ENCODE measurements around the gene ASB3. TPM values are rescaled to one million over a fixed set of nuclear protein-coding genes. Genes with fewer than 3 reads are reported as not detected.

The ASB3 gene
- total and polyA plus RNA-seq, 9 donors, result 9.6 to 24.8 (median 19.0) TPM

DNA sequence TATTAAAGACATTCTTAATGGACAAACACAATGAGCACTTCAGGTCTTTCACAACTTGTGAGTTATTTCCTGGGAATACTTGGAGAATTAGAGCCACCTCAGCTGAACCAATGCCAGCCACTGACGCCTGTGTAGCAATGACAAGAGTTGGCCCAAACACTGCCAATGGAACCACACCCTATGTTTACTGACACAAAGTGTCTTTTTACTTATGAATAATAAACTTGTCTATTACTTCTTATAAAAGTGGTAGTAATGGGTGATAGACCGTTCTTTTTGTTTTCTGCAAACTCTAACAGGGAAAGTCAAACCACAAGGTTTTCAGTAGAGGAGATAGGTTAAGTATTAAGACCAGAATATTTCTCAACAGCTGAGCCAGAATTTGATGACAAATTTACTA is 31.6 kb downstream of the ASB3 start:
- intact Hi-C loops (cut with DNase I), result no loop called here
- no peak overlapping the region for H3K27ac ChIP-seq
- TF ChIP-seq EP300 (IDR thresholded peaks at IDR 0.05) (no peak), POLR2A (IDR thresholded peaks at IDR 0.05) (no peak)
- TF ChIP-seq, protein P1, sequence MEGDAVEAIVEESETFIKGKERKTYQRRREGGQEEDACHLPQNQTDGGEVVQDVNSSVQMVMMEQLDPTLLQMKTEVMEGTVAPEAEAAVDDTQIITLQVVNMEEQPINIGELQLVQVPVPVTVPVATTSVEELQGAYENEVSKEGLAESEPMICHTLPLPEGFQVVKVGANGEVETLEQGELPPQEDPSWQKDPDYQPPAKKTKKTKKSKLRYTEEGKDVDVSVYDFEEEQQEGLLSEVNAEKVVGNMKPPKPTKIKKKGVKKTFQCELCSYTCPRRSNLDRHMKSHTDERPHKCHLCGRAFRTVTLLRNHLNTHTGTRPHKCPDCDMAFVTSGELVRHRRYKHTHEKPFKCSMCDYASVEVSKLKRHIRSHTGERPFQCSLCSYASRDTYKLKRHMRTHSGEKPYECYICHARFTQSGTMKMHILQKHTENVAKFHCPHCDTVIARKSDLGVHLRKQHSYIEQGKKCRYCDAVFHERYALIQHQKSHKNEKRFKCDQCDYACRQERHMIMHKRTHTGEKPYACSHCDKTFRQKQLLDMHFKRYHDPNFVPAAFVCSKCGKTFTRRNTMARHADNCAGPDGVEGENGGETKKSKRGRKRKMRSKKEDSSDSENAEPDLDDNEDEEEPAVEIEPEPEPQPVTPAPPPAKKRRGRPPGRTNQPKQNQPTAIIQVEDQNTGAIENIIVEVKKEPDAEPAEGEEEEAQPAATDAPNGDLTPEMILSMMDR (IDR thresholded peaks at IDR 0.05), result no peak
- no peak for DNase-seq
- no peaks in the 10 kb centered on the region for H3K4me1 ChIP-seq (ENCODE audit: insufficient read depth)
- WGBS, 3 donors, result 88 to 93% (median 89%) methylated on average over 2 of the region's 2 CpGs
- no peaks in the 10 kb centered on the region for H3K27me3 ChIP-seq
- no peak overlapping the region for H3K4me3 ChIP-seq
- H3K36me3 ChIP-seq, result no peaks in the 10 kb centered on the region
- no peaks in the 10 kb centered on the region for H3K9me3 ChIP-seq

DNA sequence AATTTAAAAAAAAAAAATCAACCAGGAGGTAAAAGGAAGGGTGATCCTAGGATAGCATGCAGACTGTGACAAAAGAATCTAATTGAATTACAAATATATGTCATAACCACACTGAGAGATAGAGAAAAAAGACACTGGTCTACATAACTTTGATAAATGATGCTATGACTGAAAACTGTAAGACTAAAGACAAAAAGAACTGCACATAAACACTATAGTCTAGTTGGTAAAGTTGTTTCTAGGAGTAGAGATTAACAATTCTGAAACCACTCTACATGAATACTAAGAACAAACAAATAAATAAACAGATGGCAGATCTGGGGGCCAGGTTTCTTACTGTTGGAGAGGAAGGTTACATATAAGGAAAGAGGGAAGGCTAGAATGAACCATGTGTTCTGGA is 33.7 kb downstream of the ASB3 start:
- Histone ChIP-seq H3K4me3 (no peak overlapping the region), H3K27ac (no peak overlapping the region), H3K27me3 (no peaks in the 10 kb centered on the region), H3K36me3 (no peaks in the 10 kb centered on the region), H3K9me3 (no peaks in the 10 kb centered on the region), H3K4me1 (ENCODE audit: insufficient read depth) (no peaks in the 10 kb centered on the region)
- TF ChIP-seq, protein P1 (IDR thresholded peaks at IDR 0.05), result no peak
- no peak for TF ChIP-seq EP300 (IDR thresholded peaks at IDR 0.05)
- no peak for TF ChIP-seq POLR2A (IDR thresholded peaks at IDR 0.05)
- no peak for DNase-seq
- intact Hi-C loops (cut with DNase I), result no loop called here

DNA sequence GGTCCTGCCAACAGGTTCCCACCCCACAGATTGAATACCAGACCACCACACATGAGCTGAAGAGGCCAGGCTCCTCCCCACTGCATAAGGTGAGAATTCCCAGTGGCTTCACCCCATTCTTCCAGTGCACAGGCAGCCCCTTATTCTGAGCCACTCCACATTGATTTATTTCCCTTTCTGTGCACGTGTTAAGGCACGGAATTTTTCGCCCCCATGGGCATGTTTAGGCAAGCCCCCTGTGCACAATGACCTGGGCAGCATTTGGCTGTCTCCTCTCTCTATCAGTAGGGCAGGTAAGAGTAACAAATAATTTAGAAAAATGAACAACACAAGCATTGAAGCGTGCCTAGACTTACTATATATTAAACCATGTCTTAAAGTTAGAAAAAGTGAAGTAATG is 34.4 kb downstream of the ASB3 start:
- no peaks in the 10 kb centered on the region for H3K9me3 ChIP-seq
- WGBS, 3 donors, result 89 to 93% (median 92%) methylated on average over 4 of the region's 4 CpGs
- H3K4me3 ChIP-seq, result no peak overlapping the region
- no peaks in the 10 kb centered on the region for H3K4me1 ChIP-seq (ENCODE audit: insufficient read depth)
- TF ChIP-seq EP300 (IDR thresholded peaks at IDR 0.05) (no peak), POLR2A (IDR thresholded peaks at IDR 0.05) (no peak)
- TF ChIP-seq, protein P1 (IDR thresholded peaks at IDR 0.05), result no peak
- H3K27me3 ChIP-seq, result no peaks in the 10 kb centered on the region
- DNase-seq, result no peak
- intact Hi-C loops (cut with DNase I), result no loop called here
- no peaks in the 10 kb centered on the region for H3K36me3 ChIP-seq
- no peak overlapping the region for H3K27ac ChIP-seq

DNA sequence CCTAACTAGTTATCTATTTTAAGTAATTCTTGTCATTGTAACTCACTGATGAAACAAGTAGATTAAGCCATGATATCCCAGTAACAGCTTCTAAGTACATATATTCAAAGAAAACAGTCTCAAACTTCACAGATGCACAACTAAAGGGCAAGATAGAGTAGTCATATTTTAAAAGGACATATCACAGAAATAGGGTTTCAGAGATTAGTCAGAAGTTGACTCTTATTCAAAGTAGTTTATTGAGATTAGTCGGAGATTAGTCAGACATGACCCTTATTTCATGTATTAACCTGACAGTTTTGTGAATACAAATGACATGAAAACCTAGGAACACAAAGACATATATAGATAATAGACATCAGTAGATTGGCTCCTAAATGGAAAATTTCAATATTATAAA is 35.0 kb downstream of the ASB3 start:
- Histone ChIP-seq H3K4me3 (no peak overlapping the region), H3K27ac (no peak overlapping the region), H3K4me1 (ENCODE audit: insufficient read depth) (no peaks in the 10 kb centered on the region), H3K27me3 (no peaks in the 10 kb centered on the region), H3K36me3 (no peaks in the 10 kb centered on the region), H3K9me3 (no peaks in the 10 kb centered on the region)
- DNase-seq, result no peak
- TF ChIP-seq, protein P1 (IDR thresholded peaks at IDR 0.05), result no peak
- TF ChIP-seq EP300 (IDR thresholded peaks at IDR 0.05) (no peak), POLR2A (IDR thresholded peaks at IDR 0.05) (no peak)
- 77 to 84% (median 80%) methylated on average over 1 of the region's 1 CpG for WGBS, 3 donors
- intact Hi-C loops (cut with DNase I), result no loop called here

Measured in ovary (tissue), 9 donors.